ENCODE results near the gene LIMS2. TPM values are rescaled to one million over a fixed set of nuclear protein-coding genes. Genes with fewer than 3 reads are reported as not detected.

The LIMS2 gene
- total RNA-seq, 2 experiments from 2014 or later = 1.6 to 24.9 TPM

DNA sequence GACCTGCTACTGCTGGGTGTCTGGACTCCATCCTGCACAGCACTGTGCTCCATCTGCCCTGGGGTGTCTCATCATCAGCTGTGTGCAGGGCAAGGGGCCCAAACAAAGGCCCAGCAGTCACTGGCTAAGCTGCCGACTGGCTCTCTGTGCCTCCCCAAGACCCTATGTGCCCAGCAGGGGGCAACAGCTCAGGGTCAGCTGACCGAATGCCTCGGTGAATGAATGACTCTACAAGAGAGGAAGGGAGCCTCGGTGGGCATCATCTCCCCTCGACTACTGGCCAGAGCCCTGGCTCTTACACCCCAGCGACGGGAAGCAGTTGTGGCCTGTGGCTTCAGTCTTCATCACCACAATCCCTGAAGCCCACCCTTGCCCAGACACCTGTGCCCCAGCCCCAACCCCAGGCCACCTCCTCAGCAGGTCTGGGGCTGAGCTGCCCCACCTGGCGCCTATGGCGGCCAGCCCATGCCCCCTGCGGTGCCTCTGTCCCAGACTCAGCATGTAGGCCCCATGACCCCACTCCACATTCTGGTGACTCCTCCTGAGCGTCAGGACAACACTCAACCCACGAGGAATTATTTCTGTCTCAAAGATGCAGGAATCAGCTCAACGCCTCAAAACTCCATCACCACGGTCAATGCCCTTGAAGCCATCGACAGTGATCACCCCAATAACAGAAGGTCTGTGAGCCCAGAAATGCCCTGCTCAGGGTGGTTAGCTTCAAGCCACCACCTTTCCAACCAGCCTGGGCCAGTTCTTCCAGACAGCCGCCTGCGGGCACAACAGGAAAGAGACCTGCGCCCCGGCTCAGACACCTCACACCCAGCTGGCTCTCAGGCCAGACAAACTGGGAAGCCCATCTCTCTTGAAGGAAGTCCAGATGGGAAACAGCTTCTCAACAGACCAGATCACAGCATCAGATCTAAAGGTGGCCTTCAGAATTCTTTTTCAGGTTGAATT is 31.0 kb downstream of the LIMS2 start:
- H3K4me1 ChIP-seq (ENCODE audit: insufficient read depth, low read length, poor library complexity, severe bottlenecking) = peaks cover 11% of the 10 kb centered on the region

DNA sequence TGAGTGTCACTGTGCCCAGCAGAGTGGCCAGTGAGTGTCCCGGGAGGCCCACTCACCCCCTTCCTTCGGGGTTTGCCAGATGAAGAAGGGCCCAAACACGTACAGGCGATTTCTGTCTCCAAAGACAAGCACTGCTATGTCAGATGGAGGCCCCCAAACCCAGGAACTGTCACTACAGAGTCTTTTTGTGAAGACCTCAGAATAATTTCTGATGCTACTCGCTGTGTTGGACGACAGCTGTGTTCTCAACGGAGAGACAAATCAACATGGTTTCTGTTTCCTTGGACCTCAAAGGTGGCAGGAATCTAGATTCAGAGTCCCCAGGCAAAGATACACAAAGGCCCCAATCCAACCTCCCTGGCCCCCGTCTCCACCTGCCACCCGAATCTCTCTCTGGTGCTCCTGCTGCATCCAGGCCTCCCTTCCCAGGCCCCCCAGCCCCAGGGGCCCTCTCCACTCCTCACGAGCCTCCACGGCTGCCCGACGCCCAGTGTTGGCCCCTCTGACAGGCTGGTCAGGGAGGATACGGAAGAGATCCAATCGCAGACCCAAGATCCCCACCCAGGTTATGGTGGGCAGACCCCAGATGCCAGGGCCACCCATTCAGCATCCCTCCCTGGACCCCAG is 31.8 kb downstream of the LIMS2 start:
- H3K4me3 ChIP-seq (ENCODE audit: low read depth, low read length, poor library complexity, severe bottlenecking) = no peak overlapping the region
- ChIA-PET CTCF (ENCODE audit: unreplicated experiment) (no interaction called here), POLR2A (no interaction called here)
- no peak overlapping the region for H2AFZ ChIP-seq (ENCODE audit: low read length)
- BruUV-seq (replicated peaks) = no TSS peak
- DNase-seq (ENCODE audit: low spot score) = no peak
- peaks cover 11% of the 10 kb centered on the region for H3K4me1 ChIP-seq (ENCODE audit: insufficient read depth, low read length, poor library complexity, severe bottlenecking)
- intact Hi-C loops (cut with micrococcal nuclease; ENCODE audit: unreplicated experiment) = no loop called here
- TF ChIP-seq, protein P1, sequence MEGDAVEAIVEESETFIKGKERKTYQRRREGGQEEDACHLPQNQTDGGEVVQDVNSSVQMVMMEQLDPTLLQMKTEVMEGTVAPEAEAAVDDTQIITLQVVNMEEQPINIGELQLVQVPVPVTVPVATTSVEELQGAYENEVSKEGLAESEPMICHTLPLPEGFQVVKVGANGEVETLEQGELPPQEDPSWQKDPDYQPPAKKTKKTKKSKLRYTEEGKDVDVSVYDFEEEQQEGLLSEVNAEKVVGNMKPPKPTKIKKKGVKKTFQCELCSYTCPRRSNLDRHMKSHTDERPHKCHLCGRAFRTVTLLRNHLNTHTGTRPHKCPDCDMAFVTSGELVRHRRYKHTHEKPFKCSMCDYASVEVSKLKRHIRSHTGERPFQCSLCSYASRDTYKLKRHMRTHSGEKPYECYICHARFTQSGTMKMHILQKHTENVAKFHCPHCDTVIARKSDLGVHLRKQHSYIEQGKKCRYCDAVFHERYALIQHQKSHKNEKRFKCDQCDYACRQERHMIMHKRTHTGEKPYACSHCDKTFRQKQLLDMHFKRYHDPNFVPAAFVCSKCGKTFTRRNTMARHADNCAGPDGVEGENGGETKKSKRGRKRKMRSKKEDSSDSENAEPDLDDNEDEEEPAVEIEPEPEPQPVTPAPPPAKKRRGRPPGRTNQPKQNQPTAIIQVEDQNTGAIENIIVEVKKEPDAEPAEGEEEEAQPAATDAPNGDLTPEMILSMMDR (conservative IDR thresholded peaks at IDR 0.05; ENCODE audit: low read length) = no peak
- no peak for TF ChIP-seq EZH2phosphoT487 (IDR thresholded peaks at IDR 0.05; ENCODE audit: borderline replicate concordance, low read depth, low read length)
- H3K36me3 ChIP-seq (ENCODE audit: insufficient read depth, low read length) = no peaks in the 10 kb centered on the region
- no peaks in the 10 kb centered on the region for H3K9me2 ChIP-seq (ENCODE audit: insufficient read depth, low read length)
- H3K27ac ChIP-seq (ENCODE audit: low read depth, low read length, poor library complexity, severe bottlenecking) = no peak overlapping the region
- H4K20me1 ChIP-seq (ENCODE audit: insufficient read depth, low read length) = no peaks in the 10 kb centered on the region
- H3K79me2 ChIP-seq (ENCODE audit: insufficient read depth, low read depth, low read length) = no peaks in the 10 kb centered on the region
- no peak overlapping the region for H3K4me2 ChIP-seq (ENCODE audit: low read length)
- no peaks in the 10 kb centered on the region for H3K9me3 ChIP-seq (ENCODE audit: low read length)

More for the DNA sequence above, 31.0 kb downstream of the LIMS2 start:
- ChIA-PET CTCF (ENCODE audit: unreplicated experiment) (no interaction called here), POLR2A (interaction anchor here (0.5 kb wide), 1 partner anchor 160 kb away, joined by 5 read pairs; no protein-coding TSS in a partner anchor)
- BruUV-seq (replicated peaks) = no TSS peak
- no peaks in the 10 kb centered on the region for H3K9me3 ChIP-seq (ENCODE audit: low read length)
- H3K4me3 ChIP-seq (ENCODE audit: low read depth, low read length, poor library complexity, severe bottlenecking) = no peak overlapping the region
- no peak overlapping the region for H3K4me2 ChIP-seq (ENCODE audit: low read length)
- H4K20me1 ChIP-seq (ENCODE audit: insufficient read depth, low read length) = no peaks in the 10 kb centered on the region
- intact Hi-C loops (cut with micrococcal nuclease; ENCODE audit: unreplicated experiment) = no loop called here
- TF ChIP-seq EZH2phosphoT487 (IDR thresholded peaks at IDR 0.05; ENCODE audit: borderline replicate concordance, low read depth, low read length) = no peak
- TF ChIP-seq, protein P1 (conservative IDR thresholded peaks at IDR 0.05; ENCODE audit: low read length) = 0 out of 2 replicates have a peak, but pooled peaks have one; percentile 29
- H3K36me3 ChIP-seq (ENCODE audit: insufficient read depth, low read length) = no peaks in the 10 kb centered on the region
- no peak for DNase-seq (ENCODE audit: low spot score)
- no peaks in the 10 kb centered on the region for H3K79me2 ChIP-seq (ENCODE audit: insufficient read depth, low read depth, low read length)
- H3K9me2 ChIP-seq (ENCODE audit: insufficient read depth, low read length) = no peaks in the 10 kb centered on the region
- no peak overlapping the region for H3K27ac ChIP-seq (ENCODE audit: low read depth, low read length, poor library complexity, severe bottlenecking)
- no peak overlapping the region for H2AFZ ChIP-seq (ENCODE audit: low read length)
